ENCODE results near the gene SLC6A19. TPM values are rescaled to one million over a fixed set of nuclear protein-coding genes. Genes with fewer than 3 reads are reported as not detected.

SLC6A19 gene
- total and polyA plus RNA-seq, 11 donors: not detected

GRCh38 chr5:1262381-1262780 is 61.0 kb downstream of the SLC6A19 start:
- DNase-seq (no peak), ATAC-seq (no peak)
- WGBS, 4 donors: 87 to 100% (median 89%) methylated on average over 1 of the region's 1 CpG
- H3K4me1 ChIP-seq: no peaks in the 10 kb centered on the region
- H3K36me3 ChIP-seq: no peaks in the 10 kb centered on the region
- peaks cover 0 to 33% (median 12%) of the 10 kb centered on the region in 12 donors for H3K9me3 ChIP-seq
- H3K27ac ChIP-seq: no peak overlapping the region
- TF ChIP-seq POLR2A (IDR thresholded peaks at IDR 0.05): no peak
- TF ChIP-seq, protein P1, sequence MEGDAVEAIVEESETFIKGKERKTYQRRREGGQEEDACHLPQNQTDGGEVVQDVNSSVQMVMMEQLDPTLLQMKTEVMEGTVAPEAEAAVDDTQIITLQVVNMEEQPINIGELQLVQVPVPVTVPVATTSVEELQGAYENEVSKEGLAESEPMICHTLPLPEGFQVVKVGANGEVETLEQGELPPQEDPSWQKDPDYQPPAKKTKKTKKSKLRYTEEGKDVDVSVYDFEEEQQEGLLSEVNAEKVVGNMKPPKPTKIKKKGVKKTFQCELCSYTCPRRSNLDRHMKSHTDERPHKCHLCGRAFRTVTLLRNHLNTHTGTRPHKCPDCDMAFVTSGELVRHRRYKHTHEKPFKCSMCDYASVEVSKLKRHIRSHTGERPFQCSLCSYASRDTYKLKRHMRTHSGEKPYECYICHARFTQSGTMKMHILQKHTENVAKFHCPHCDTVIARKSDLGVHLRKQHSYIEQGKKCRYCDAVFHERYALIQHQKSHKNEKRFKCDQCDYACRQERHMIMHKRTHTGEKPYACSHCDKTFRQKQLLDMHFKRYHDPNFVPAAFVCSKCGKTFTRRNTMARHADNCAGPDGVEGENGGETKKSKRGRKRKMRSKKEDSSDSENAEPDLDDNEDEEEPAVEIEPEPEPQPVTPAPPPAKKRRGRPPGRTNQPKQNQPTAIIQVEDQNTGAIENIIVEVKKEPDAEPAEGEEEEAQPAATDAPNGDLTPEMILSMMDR (IDR thresholded peaks at IDR 0.05): no peak
- intact Hi-C loops (cut with DNase I): no loop called here
- H3K4me3 ChIP-seq: no peak overlapping the region
- no peaks in the 10 kb centered on the region for H3K27me3 ChIP-seq

- 84 to 95% (median 90%) methylated on average over 8 to 18 of the region's 18 CpGs for WGBS, 4 donors
- Histone ChIP-seq H3K36me3 (no peaks in the 10 kb centered on the region), H3K4me1 (no peaks in the 10 kb centered on the region), H3K27me3 (no peaks in the 10 kb centered on the region), H3K9me3 (peaks cover 0 to 33% (median 12%) of the 10 kb centered on the region in 12 donors), H3K27ac (no peak overlapping the region), H3K4me3 (no peak overlapping the region)
- TF ChIP-seq, protein P1 (IDR thresholded peaks at IDR 0.05): no peak
- intact Hi-C loops (cut with DNase I): no loop called here
- no peak for DNase-seq
- ATAC-seq: no peak
These were observed 62.8 kb downstream of the SLC6A19 start for GRCh38 chr5:1264211-1264610.

- Histone ChIP-seq H3K9me3 (peaks cover 0 to 33% (median 12%) of the 10 kb centered on the region in 12 donors), H3K27ac (no peak overlapping the region), H3K36me3 (no peaks in the 10 kb centered on the region), H3K4me3 (no peak overlapping the region), H3K4me1 (no peaks in the 10 kb centered on the region), H3K27me3 (no peaks in the 10 kb centered on the region)
- DNase-seq: no peak
- ATAC-seq: no peak
- WGBS, 4 donors: 77 to 84% (median 83%) methylated on average over 15 of the region's 15 CpGs
- intact Hi-C loops (cut with DNase I): no loop called here
- TF ChIP-seq, protein P1 (IDR thresholded peaks at IDR 0.05): no peak
- no peak for TF ChIP-seq POLR2A (IDR thresholded peaks at IDR 0.05)
These were observed 63.6 kb downstream of the SLC6A19 start for GRCh38 chr5:1265026-1265425.

DNA sequence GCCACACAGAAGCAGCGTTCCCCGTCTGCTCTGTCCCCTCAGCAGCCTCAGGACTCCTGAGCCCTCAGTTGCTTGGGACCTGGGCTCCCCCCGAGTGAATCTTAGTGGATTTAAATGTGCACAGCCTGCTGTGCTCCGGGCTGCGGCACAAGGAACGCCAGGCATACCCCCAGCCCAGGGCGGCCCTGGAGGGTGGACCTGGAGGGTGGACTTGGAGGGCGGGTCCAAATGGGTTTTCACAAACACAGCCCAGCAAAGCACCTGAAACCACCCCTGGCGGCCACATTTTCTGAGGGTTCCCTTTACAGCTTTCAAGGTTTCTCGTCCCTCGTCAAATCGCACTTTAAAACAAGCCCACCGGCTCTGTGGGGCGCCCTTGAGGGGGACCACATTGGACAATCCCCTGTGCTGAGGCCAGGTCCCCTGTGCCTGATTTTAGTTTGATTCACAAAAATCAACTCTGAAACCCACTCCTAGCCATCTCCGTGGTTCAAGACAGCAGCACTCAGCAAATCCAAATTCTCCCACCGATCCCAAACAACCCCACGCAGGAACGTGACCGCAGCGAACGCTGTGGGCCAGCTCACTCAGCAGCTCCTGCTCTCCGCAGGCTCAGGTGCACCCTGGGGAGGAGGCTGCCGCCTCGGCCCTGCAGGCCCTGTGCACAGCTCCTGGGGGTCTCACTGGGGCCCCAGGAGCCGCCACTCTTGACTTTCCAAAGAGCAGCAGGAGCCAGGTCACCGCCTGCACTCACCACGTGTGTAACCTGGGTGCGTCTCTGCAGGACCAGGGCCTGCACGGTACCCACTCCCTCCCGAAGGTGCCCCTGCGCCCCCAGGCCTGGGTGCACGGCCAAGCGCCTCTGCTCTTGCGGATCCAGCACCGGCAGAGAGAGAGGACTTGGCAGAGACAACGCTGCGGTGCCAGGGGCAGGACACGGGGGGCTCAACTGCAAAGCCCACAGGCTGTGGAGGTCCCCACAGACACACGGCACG is 64.4 kb downstream of the SLC6A19 start:
- H3K9me3 ChIP-seq: peaks cover 0 to 31% (median 12%) of the 10 kb centered on the region in 12 donors
- H3K4me1 ChIP-seq: no peaks in the 10 kb centered on the region
- DNase-seq (no peak), ATAC-seq (no peak)
- no peak for TF ChIP-seq POLR2A (IDR thresholded peaks at IDR 0.05)
- no peak overlapping the region for H3K27ac ChIP-seq
- H3K27me3 ChIP-seq: no peaks in the 10 kb centered on the region
- WGBS, 4 donors: 85 to 93% (median 89%) methylated on average over 28 to 40 of the region's 40 CpGs
- intact Hi-C loops (cut with DNase I): no loop called here
- H3K36me3 ChIP-seq: no peaks in the 10 kb centered on the region
- no peak overlapping the region for H3K4me3 ChIP-seq

Data from heart left ventricle (tissue), 16 donors.